WTC11 (cell line): ENCODE measurements around the gene ZGRF1. TPM values are rescaled to one million over a fixed set of nuclear protein-coding genes. Genes with fewer than 3 reads are reported as not detected.
A peak's percentile ranks its signal among the peaks of the same experiment; 100 is the strongest.

Experiments used
- ATAC-seq: fragments of 200-7000 bp; cut with Tn5 transposase; 2 replicates; pipeline ENCODE4 v1.10.0; 2021; ENCODE audit warnings: mild to moderate bottlenecking, moderate library complexity
- CTCF ChIA-PET: fragments of 300-600 bp; sonication (Branson Sonifier 250); formaldehyde crosslinking; loops from one replicate; lab custom pipeline; 2021; ENCODE audit warnings: antibody characterized with exemption; lab: Charles Lee
- POLR2A ChIA-PET: fragments of 350-600 bp; sonication (Branson Sonifier 250); formaldehyde crosslinking; loops from one replicate; lab custom pipeline; 2021; ENCODE audit warnings: antibody characterized with exemption; lab: Charles Lee
- DNase-seq: peaks from one replicate; pipeline ENCODE4 v3.0.0; 2021; ENCODE audit warnings: low spot score
- H3K27ac Mint-ChIP-seq: 2 replicates; pipeline ENCODE4 v1.8.0; 2021; ENCODE audit warnings: mixed read lengths
- H3K27me3 Mint-ChIP-seq: 2 replicates; pipeline ENCODE4 v1.8.0; 2021; ENCODE audit warnings: low read depth, mild to moderate bottlenecking, moderate library complexity, mixed read lengths
- H3K36me3 Mint-ChIP-seq: 2 replicates; pipeline ENCODE4 v1.8.0; 2021; ENCODE audit warnings: mixed read lengths
- H3K4me1 Mint-ChIP-seq: 2 replicates; pipeline ENCODE4 v1.8.0; 2022; ENCODE audit warnings: mixed read lengths
- H3K4me3 Mint-ChIP-seq: 2 replicates; pipeline ENCODE4 v1.8.0; 2021; ENCODE audit warnings: mild to moderate bottlenecking, moderate library complexity, mixed read lengths
- H3K9me3 Mint-ChIP-seq: 2 replicates; pipeline ENCODE4 v1.8.0; 2021; ENCODE audit warnings: mixed read lengths
- AFF4 ChIP-seq: sonication (generic); formaldehyde crosslinking; IDR thresholded peaks from 2 replicates; pipeline ENCODE4 v1.8.1; 2023; ENCODE audit warnings: mild to moderate bottlenecking, missing genetic modification reagents, borderline replicate concordance
- AR ChIP-seq: fragments of 250-450 bp; sonication (Bioruptor Pico); IDR thresholded peaks from 2 replicates; pipeline ENCODE4 v1.9.0; 2021; ENCODE audit warnings: mild to moderate bottlenecking
- ATF2 ChIP-seq: sonication (generic); formaldehyde crosslinking; IDR thresholded peaks from 2 replicates; pipeline ENCODE4 v1.8.1; 2022; ENCODE audit warnings: low read depth, missing genetic modification reagents, borderline replicate concordance
- ESRRA ChIP-seq: sonication (generic); formaldehyde crosslinking; IDR thresholded peaks from 2 replicates; pipeline ENCODE4 v1.8.1; 2022; ENCODE audit warnings: mild to moderate bottlenecking, missing genetic modification reagents, borderline replicate concordance
- FOXP1 ChIP-seq: sonication (generic); formaldehyde crosslinking; IDR thresholded peaks from 2 replicates; pipeline ENCODE4 v1.8.0; 2022; ENCODE audit warnings: missing genetic modification reagents, mild to moderate bottlenecking, moderate library complexity, borderline replicate concordance
- GRHL2 ChIP-seq: fragments of 250-450 bp; sonication (Bioruptor Pico); IDR thresholded peaks from 2 replicates; pipeline ENCODE4 v1.8.0; 2022; ENCODE audit warnings: mild to moderate bottlenecking, moderate library complexity; ENCODE audit not compliant: insufficient replicate concordance, severe bottlenecking
- JUN ChIP-seq: sonication (generic); formaldehyde crosslinking; IDR thresholded peaks from 2 replicates; pipeline ENCODE4 v1.8.0; 2023; ENCODE audit warnings: mild to moderate bottlenecking, missing genetic modification reagents
- MAX ChIP-seq: sonication (generic); formaldehyde crosslinking; IDR thresholded peaks from 2 replicates; pipeline ENCODE4 v1.8.0; 2022; ENCODE audit warnings: mild to moderate bottlenecking, missing genetic modification reagents
- NFATC4 ChIP-seq: fragments of 250-450 bp; sonication (Bioruptor Pico); IDR thresholded peaks from 2 replicates; pipeline ENCODE4 v1.9.0; 2021; ENCODE audit warnings: mild to moderate bottlenecking
- TEAD1 ChIP-seq: sonication (generic); formaldehyde crosslinking; IDR thresholded peaks from 2 replicates; pipeline ENCODE4 v1.8.0; 2022; ENCODE audit warnings: mild to moderate bottlenecking, missing genetic modification reagents
- ZMAT4 ChIP-seq: fragments of 250-450 bp; sonication (Bioruptor Pico); IDR thresholded peaks from 2 replicates; pipeline ENCODE4 v1.9.0; 2021; ENCODE audit warnings: mild to moderate bottlenecking
- ZNF232 ChIP-seq: sonication (generic); formaldehyde crosslinking; IDR thresholded peaks from 2 replicates; pipeline ENCODE4 v1.8.0; 2022; ENCODE audit warnings: mild to moderate bottlenecking, missing genetic modification reagents
- ZNF532 ChIP-seq: fragments of 250-450 bp; sonication (Bioruptor Pico); IDR thresholded peaks from 2 replicates; pipeline ENCODE4 v1.9.0; 2021; ENCODE audit warnings: mild to moderate bottlenecking, borderline replicate concordance
- total RNA-seq: library from RNA; stranded (reverse); gene quantifications from 3 replicates; pipeline ENCODE4 v1.2.3, GENCODE V29; 2021

Gene ZGRF1
- total RNA-seq, 1 experiment from 2014 or later, result 56.2 TPM

GRCh38 chr4:112526061-112526460, 110.6 kb downstream of the ZGRF1 start:
- H3K4me3 Mint-ChIP-seq, result no peak overlapping the region
- no peaks in the 10 kb centered on the region for H3K36me3 Mint-ChIP-seq
- ChIA-PET CTCF (no interaction called here), POLR2A (no interaction called here)
- peaks cover 27% of the 10 kb centered on the region for H3K4me1 Mint-ChIP-seq
- TF ChIP-seq ZNF532, result no peak
- TF ChIP-seq AFF4 (CRISPR knock-in tag), result no peak
- TF ChIP-seq ZMAT4 (CRISPR knock-in tag), result no peak
- no peak for TF ChIP-seq AR
- DNase-seq (no peak), ATAC-seq (no peak)
- H3K27me3 Mint-ChIP-seq, result peaks cover 48% of the 10 kb centered on the region
- H3K9me3 Mint-ChIP-seq, result no peaks in the 10 kb centered on the region
- no peak overlapping the region for H3K27ac Mint-ChIP-seq

- ATAC-seq (peak; percentile 87), DNase-seq (peak; percentile 96)
- no peaks in the 10 kb centered on the region for H3K36me3 Mint-ChIP-seq
- ChIA-PET CTCF (interaction anchor here (0.5 to 5.7 kb wide), 71 partner anchors 8 to 806 kb away, joined by 3 to 91 read pairs (median 4); partner anchors contain the start of genes AP1AR and NEUROG2), POLR2A (interaction anchor here (0.6 kb wide), 1 partner anchor 189 kb away, joined by 5 read pairs; no protein-coding TSS in a partner anchor)
- no peak overlapping the region for H3K27ac Mint-ChIP-seq
- peak overlapping the region; percentile 85 for H3K4me3 Mint-ChIP-seq
- H3K27me3 Mint-ChIP-seq, result peaks cover 69% of the 10 kb centered on the region
- peaks cover 43% of the 10 kb centered on the region for H3K4me1 Mint-ChIP-seq
- no peaks in the 10 kb centered on the region for H3K9me3 Mint-ChIP-seq
- no peak for TF ChIP-seq JUN
- peak; percentile 89; the same call in 1 of the 2 replicates for TF ChIP-seq FOXP1 (CRISPR knock-in tag)
- TF ChIP-seq ZNF232 (CRISPR knock-in tag), result peak; percentile 62
- no peak for TF ChIP-seq TEAD1 (CRISPR knock-in tag)
- TF ChIP-seq AR, result no peak
- 0 out of 2 replicates have a peak, but pooled peaks have one; percentile 31 for TF ChIP-seq ESRRA (CRISPR knock-in tag)
- no peak for TF ChIP-seq GRHL2
- no peak for TF ChIP-seq NFATC4
- no peak for TF ChIP-seq ATF2
- peak; percentile 64 for TF ChIP-seq MAX (CRISPR knock-in tag)
These were observed 112.8 kb downstream of the ZGRF1 start for GRCh38 chr4:112523764-112524505.
